ENCODE data around the gene CNTN4. TPM values are rescaled to one million over a fixed set of nuclear protein-coding genes. Genes with fewer than 3 reads are reported as not detected.

CNTN4 gene
- total RNA-seq, 1 experiment from 2014 or later: 0.12 TPM

- Mint-ChIP-seq H3K4me3 (ENCODE audit: unreplicated experiment) (no peak overlapping the region), H3K27me3 (ENCODE audit: insufficient read depth, unreplicated experiment) (peaks cover 44% of the 10 kb centered on the region), H3K4me1 (ENCODE audit: insufficient read depth, unreplicated experiment) (no peaks in the 10 kb centered on the region), H3K27ac (ENCODE audit: low read depth, unreplicated experiment) (no peak overlapping the region), H3K36me3 (ENCODE audit: insufficient read depth, unreplicated experiment) (no peaks in the 10 kb centered on the region), H3K9me3 (ENCODE audit: unreplicated experiment) (no peaks in the 10 kb centered on the region)
- ChIA-PET CTCF (no interaction called here), POLR2A (no interaction called here)
- BruUV-seq (replicated peaks): no TSS peak
- no peak for DNase-seq (ENCODE audit: unreplicated experiment)
- intact Hi-C loops (cut with micrococcal nuclease): no loop called here
- TF ChIP-seq CTCF (IDR thresholded peaks at IDR 0.05; ENCODE audit: unreplicated experiment): no peak
These were observed 961.0 kb downstream of the CNTN4 start for GRCh38 chr3:3059645-3060044.

- no peak for TF ChIP-seq CTCF (IDR thresholded peaks at IDR 0.05; ENCODE audit: unreplicated experiment)
- no peak overlapping the region for H3K27ac Mint-ChIP-seq (ENCODE audit: low read depth, unreplicated experiment)
- H3K9me3 Mint-ChIP-seq (ENCODE audit: unreplicated experiment): no peaks in the 10 kb centered on the region
- H3K4me3 Mint-ChIP-seq (ENCODE audit: unreplicated experiment): no peak overlapping the region
- intact Hi-C loops (cut with micrococcal nuclease): no loop called here
- H3K36me3 Mint-ChIP-seq (ENCODE audit: insufficient read depth, unreplicated experiment): no peaks in the 10 kb centered on the region
- ChIA-PET POLR2A (no interaction called here), CTCF (interaction anchor here (0.6 kb wide), 1 partner anchor 791 kb away, joined by 4 read pairs; no protein-coding TSS in a partner anchor)
- DNase-seq (ENCODE audit: unreplicated experiment): no peak
- H3K4me1 Mint-ChIP-seq (ENCODE audit: insufficient read depth, unreplicated experiment): peaks cover 16% of the 10 kb centered on the region
- no TSS peak for BruUV-seq (replicated peaks)
- no peaks in the 10 kb centered on the region for H3K27me3 Mint-ChIP-seq (ENCODE audit: insufficient read depth, unreplicated experiment)
These were observed 965.6 kb downstream of the CNTN4 start for GRCh38 chr3:3064297-3064696.

- H3K4me3 Mint-ChIP-seq (ENCODE audit: unreplicated experiment): no peak overlapping the region
- POLR2A ChIA-PET: interaction anchor here (0.7 kb wide), 1 partner anchor 166 kb away, joined by 3 read pairs; no protein-coding TSS in a partner anchor
- CTCF ChIA-PET: interaction anchor here (0.9 kb wide), 1 partner anchor 29 kb away, joined by 3 read pairs; no protein-coding TSS in a partner anchor
- no peaks in the 10 kb centered on the region for H3K27me3 Mint-ChIP-seq (ENCODE audit: insufficient read depth, unreplicated experiment)
- no peak for TF ChIP-seq CTCF (IDR thresholded peaks at IDR 0.05; ENCODE audit: unreplicated experiment)
- no peaks in the 10 kb centered on the region for H3K36me3 Mint-ChIP-seq (ENCODE audit: insufficient read depth, unreplicated experiment)
- peaks cover 22% of the 10 kb centered on the region for H3K4me1 Mint-ChIP-seq (ENCODE audit: insufficient read depth, unreplicated experiment)
- H3K27ac Mint-ChIP-seq (ENCODE audit: low read depth, unreplicated experiment): no peak overlapping the region
- no peaks in the 10 kb centered on the region for H3K9me3 Mint-ChIP-seq (ENCODE audit: unreplicated experiment)
- intact Hi-C loops (cut with micrococcal nuclease): no loop called here
- BruUV-seq (replicated peaks): no TSS peak
- peak; percentile 19 for DNase-seq (ENCODE audit: unreplicated experiment)
These were observed 967.2 kb downstream of the CNTN4 start for GRCh38 chr3:3065876-3066275.

- Mint-ChIP-seq H3K36me3 (ENCODE audit: insufficient read depth, unreplicated experiment) (no peaks in the 10 kb centered on the region), H3K4me1 (ENCODE audit: insufficient read depth, unreplicated experiment) (peaks cover 22% of the 10 kb centered on the region), H3K4me3 (ENCODE audit: unreplicated experiment) (no peak overlapping the region), H3K9me3 (ENCODE audit: unreplicated experiment) (no peaks in the 10 kb centered on the region), H3K27me3 (ENCODE audit: insufficient read depth, unreplicated experiment) (no peaks in the 10 kb centered on the region), H3K27ac (ENCODE audit: low read depth, unreplicated experiment) (no peak overlapping the region)
- intact Hi-C loops (cut with micrococcal nuclease): no loop called here
- no peak for TF ChIP-seq CTCF (IDR thresholded peaks at IDR 0.05; ENCODE audit: unreplicated experiment)
- ChIA-PET CTCF (no interaction called here), POLR2A (interaction anchor here (0.7 kb wide), 1 partner anchor 166 kb away, joined by 3 read pairs; no protein-coding TSS in a partner anchor)
- DNase-seq (ENCODE audit: unreplicated experiment): no peak
- BruUV-seq (replicated peaks): no TSS peak
These were observed 967.7 kb downstream of the CNTN4 start for GRCh38 chr3:3066378-3066777.
